ENCODE results near the gene EHF. TPM values are rescaled to one million over a fixed set of nuclear protein-coding genes. Genes with fewer than 3 reads are reported as not detected.

EHF gene
- total RNA-seq, 1 experiment from 2014 or later, result 0.51 TPM

DNA sequence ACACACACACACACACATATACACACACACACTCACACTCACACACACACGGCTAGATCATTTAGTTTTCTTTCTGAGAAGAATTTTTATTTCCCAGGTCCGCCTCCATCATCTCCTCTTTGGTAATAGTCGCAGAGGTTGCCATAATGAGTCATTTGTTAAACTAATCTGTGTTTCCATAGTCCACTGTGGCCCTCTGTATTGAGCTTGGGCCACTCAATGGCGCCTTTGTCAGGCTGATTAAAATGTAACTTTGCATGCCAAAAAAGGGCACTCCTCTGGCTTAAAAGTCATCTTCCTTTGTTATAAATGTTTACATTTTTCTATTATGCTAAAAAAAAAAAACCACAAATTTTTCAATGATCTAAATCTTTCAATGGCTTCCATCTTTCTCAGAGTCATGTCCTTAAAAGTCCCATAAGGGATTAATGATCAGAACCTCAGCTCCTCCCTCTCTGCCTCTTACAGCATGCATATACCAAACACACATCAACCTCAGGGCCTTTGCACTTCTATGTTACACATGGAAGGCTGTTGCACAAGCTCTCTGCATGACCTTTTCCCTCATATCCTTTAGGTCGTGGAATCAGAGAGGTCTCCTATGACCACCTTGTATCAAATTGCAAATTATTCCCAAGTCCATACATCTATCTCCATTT, 35.3 kb downstream of the EHF start:
- Histone ChIP-seq H3K36me3 (ENCODE audit: control insufficient read depth, insufficient read depth, low read length) (no peaks in the 10 kb centered on the region), H3K27ac (ENCODE audit: low read length) (peak overlapping the region; percentile 77; the same call in 1 of the 2 replicates), H3K27me3 (ENCODE audit: control insufficient read depth, insufficient read depth, low read length) (no peaks in the 10 kb centered on the region), H3K9me3 (ENCODE audit: control insufficient read depth, insufficient read depth, low read depth, low read length) (no peaks in the 10 kb centered on the region), H3K4me1 (ENCODE audit: control insufficient read depth, insufficient read depth, low read length) (peaks cover 24% of the 10 kb centered on the region), H3K4me3 (ENCODE audit: low read depth in 2 of 2, low read length in 2 of 2) (no peak overlapping the region)
- no peak for DNase-seq (ENCODE audit: low read depth, low spot score)
- BruUV-seq (replicated peaks), result no TSS peak
- ATAC-seq, result no peak
- in situ Hi-C loops (cut with HindIII; ENCODE audit: low pct_unique_long_range_greater_than_20kb, low sequenced_read_pairs) (no loop called here), intact Hi-C loops (cut with micrococcal nuclease; ENCODE audit: unreplicated experiment) (loop anchor here (10.0 kb wide), 1 partner anchor 239 kb away; no protein-coding TSS in a partner anchor)
- ChIA-PET CTCF (no interaction called here), POLR2A (interaction anchor here (0.6 kb wide), 1 partner anchor 32 kb away, joined by 3 read pairs; no protein-coding TSS in a partner anchor)
- TF ChIP-seq SIN3A (IDR thresholded peaks at IDR 0.05; ENCODE audit: borderline replicate concordance, insufficient read depth, low read depth, low read length) (no peak), POLR2AphosphoS5 (IDR thresholded peaks at IDR 0.05; ENCODE audit: low read depth, low read length) (no peak), TCF7L2 (IDR thresholded peaks at IDR 0.05; ENCODE audit: low read depth, low read length) (no peak)
- TF ChIP-seq, protein P1, sequence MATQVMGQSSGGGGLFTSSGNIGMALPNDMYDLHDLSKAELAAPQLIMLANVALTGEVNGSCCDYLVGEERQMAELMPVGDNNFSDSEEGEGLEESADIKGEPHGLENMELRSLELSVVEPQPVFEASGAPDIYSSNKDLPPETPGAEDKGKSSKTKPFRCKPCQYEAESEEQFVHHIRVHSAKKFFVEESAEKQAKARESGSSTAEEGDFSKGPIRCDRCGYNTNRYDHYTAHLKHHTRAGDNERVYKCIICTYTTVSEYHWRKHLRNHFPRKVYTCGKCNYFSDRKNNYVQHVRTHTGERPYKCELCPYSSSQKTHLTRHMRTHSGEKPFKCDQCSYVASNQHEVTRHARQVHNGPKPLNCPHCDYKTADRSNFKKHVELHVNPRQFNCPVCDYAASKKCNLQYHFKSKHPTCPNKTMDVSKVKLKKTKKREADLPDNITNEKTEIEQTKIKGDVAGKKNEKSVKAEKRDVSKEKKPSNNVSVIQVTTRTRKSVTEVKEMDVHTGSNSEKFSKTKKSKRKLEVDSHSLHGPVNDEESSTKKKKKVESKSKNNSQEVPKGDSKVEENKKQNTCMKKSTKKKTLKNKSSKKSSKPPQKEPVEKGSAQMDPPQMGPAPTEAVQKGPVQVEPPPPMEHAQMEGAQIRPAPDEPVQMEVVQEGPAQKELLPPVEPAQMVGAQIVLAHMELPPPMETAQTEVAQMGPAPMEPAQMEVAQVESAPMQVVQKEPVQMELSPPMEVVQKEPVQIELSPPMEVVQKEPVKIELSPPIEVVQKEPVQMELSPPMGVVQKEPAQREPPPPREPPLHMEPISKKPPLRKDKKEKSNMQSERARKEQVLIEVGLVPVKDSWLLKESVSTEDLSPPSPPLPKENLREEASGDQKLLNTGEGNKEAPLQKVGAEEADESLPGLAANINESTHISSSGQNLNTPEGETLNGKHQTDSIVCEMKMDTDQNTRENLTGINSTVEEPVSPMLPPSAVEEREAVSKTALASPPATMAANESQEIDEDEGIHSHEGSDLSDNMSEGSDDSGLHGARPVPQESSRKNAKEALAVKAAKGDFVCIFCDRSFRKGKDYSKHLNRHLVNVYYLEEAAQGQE (IDR thresholded peaks at IDR 0.05; ENCODE audit: insufficient read depth in 1 of 2, low read depth in 2 of 2, low read length in 1 of 2), result no peak
- TF ChIP-seq, protein P2, sequence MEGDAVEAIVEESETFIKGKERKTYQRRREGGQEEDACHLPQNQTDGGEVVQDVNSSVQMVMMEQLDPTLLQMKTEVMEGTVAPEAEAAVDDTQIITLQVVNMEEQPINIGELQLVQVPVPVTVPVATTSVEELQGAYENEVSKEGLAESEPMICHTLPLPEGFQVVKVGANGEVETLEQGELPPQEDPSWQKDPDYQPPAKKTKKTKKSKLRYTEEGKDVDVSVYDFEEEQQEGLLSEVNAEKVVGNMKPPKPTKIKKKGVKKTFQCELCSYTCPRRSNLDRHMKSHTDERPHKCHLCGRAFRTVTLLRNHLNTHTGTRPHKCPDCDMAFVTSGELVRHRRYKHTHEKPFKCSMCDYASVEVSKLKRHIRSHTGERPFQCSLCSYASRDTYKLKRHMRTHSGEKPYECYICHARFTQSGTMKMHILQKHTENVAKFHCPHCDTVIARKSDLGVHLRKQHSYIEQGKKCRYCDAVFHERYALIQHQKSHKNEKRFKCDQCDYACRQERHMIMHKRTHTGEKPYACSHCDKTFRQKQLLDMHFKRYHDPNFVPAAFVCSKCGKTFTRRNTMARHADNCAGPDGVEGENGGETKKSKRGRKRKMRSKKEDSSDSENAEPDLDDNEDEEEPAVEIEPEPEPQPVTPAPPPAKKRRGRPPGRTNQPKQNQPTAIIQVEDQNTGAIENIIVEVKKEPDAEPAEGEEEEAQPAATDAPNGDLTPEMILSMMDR (IDR thresholded peaks at IDR 0.05), result no peak

DNA sequence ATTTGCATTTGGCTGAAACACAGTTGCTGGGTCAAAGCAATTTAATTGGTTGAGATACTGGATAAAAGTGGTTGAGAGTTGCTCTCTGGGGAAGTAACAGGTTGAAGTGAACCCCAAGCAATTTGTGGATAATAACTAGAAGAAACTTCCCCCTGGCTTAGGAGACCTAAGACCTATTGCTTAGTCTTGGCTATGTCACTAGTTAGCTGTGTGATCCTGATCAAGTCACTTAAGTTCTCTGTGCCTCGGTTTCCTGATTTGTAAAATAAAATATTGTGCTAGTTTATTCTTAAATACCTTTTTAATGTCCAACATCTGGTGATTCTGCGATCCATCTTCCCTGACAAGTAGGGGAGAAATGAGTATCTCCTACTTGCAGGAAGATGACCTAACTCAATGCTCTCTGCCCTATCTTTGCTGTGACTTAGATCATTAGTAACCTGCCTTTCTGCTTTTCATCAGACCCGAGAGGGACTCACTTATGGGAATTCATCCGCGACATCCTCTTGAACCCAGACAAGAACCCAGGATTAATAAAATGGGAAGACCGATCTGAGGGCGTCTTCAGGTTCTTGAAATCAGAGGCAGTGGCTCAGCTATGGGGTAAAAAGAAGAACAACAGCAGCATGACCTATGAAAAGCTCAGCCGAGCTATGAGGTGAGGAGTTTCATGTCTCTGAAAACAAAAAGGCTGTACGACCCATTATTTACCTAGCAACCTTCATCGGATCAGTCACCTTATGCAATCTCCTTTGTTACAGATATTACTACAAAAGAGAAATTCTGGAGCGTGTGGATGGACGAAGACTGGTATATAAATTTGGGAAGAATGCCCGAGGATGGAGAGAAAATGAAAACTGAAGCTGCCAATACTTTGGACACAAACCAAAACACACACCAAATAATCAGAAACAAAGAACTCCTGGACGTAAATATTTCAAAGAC, 37.5 kb downstream of the EHF start:
- CTCF ChIA-PET, result no interaction called here
- peaks cover 21% of the 10 kb centered on the region for H3K4me1 ChIP-seq (ENCODE audit: control insufficient read depth, insufficient read depth, low read length)
- no peak overlapping the region for H3K4me3 ChIP-seq (ENCODE audit: low read depth in 2 of 2, low read length in 2 of 2)
- ATAC-seq (no peak), DNase-seq (ENCODE audit: low read depth, low spot score) (no peak)
- no TSS peak for BruUV-seq (replicated peaks)
- H3K36me3 ChIP-seq (ENCODE audit: control insufficient read depth, insufficient read depth, low read length), result no peaks in the 10 kb centered on the region
- no peaks in the 10 kb centered on the region for H3K9me3 ChIP-seq (ENCODE audit: control insufficient read depth, insufficient read depth, low read depth, low read length)
- in situ Hi-C loops (cut with HindIII; ENCODE audit: low pct_unique_long_range_greater_than_20kb, low sequenced_read_pairs), result no loop called here
- TF ChIP-seq TCF7L2 (IDR thresholded peaks at IDR 0.05; ENCODE audit: low read depth, low read length), result no peak
- TF ChIP-seq, protein P1 (IDR thresholded peaks at IDR 0.05; ENCODE audit: insufficient read depth in 1 of 2, low read depth in 2 of 2, low read length in 1 of 2), result no peak
- no peaks in the 10 kb centered on the region for H3K27me3 ChIP-seq (ENCODE audit: control insufficient read depth, insufficient read depth, low read length)
- POLR2A ChIA-PET, result no interaction called here
- intact Hi-C loops (cut with micrococcal nuclease; ENCODE audit: unreplicated experiment), result loop anchor here (10.0 kb wide), 1 partner anchor 236 kb away; no protein-coding TSS in a partner anchor
- no peak overlapping the region; the same call in 1 of the 2 replicates for H3K27ac ChIP-seq (ENCODE audit: low read length)
